ENCODE data around the gene SCN1B.

The SCN1B gene

GRCh38 chr19:34999498-35000337 lies 30.6 kb upstream of the SCN1B start, which contains the start of gene GRAMD1A (continued):
- peak; percentile 83 for TF ChIP-seq ZFP69B (tag by site-specific recombination; IDR thresholded peaks at IDR 0.05)
- no peak for TF ChIP-seq ZNF140 (tag by site-specific recombination; IDR thresholded peaks at IDR 0.05)
- no peak for TF ChIP-seq ZNF837 (tag by site-specific recombination; IDR thresholded peaks at IDR 0.05)
- peak; percentile 68; the same call in 1 of the 2 replicates for TF ChIP-seq ZNF843 (tag by site-specific recombination; IDR thresholded peaks at IDR 0.05)
- peak; percentile 79 for TF ChIP-seq ZNF341 (tag by site-specific recombination; IDR thresholded peaks at IDR 0.05; ENCODE audit: low read depth)
- no peak for TF ChIP-seq HOXD13 (CRISPR knock-in tag; IDR thresholded peaks at IDR 0.05; ENCODE audit: borderline replicate concordance)
- peak; percentile 60; the same call in 1 of the 2 replicates for TF ChIP-seq OVOL3 (tag by site-specific recombination; IDR thresholded peaks at IDR 0.05)
- no peak for TF ChIP-seq ATF2 (tag by site-specific recombination; IDR thresholded peaks at IDR 0.05; ENCODE audit: low read depth)
- TF ChIP-seq TCF7L2 (IDR thresholded peaks at IDR 0.05; ENCODE audit: borderline replicate concordance, low read depth, low read length), result no peak
- TF ChIP-seq ZNF398 (tag by site-specific recombination; IDR thresholded peaks at IDR 0.05), result peak; percentile 95
- peak; percentile 43 for TF ChIP-seq INSM2 (tag by site-specific recombination; IDR thresholded peaks at IDR 0.05)
- TF ChIP-seq ZNF174 (tag by site-specific recombination; IDR thresholded peaks at IDR 0.05), result no peak
- TF ChIP-seq ZNF221 (tag by site-specific recombination; IDR thresholded peaks at IDR 0.05; ENCODE audit: borderline replicate concordance), result no peak
- no peak for TF ChIP-seq ZNF155 (tag by site-specific recombination; IDR thresholded peaks at IDR 0.05)
- peak; percentile 18; the same call in 1 of the 2 replicates for TF ChIP-seq ZNF266 (tag by site-specific recombination; IDR thresholded peaks at IDR 0.05; ENCODE audit: low read depth)
- 0 out of 2 replicates have a peak, but pooled peaks have one; percentile 18 for TF ChIP-seq ZNF645 (tag by site-specific recombination; IDR thresholded peaks at IDR 0.05)
- no peak for TF ChIP-seq ZNF362 (tag by site-specific recombination; IDR thresholded peaks at IDR 0.05)
- no peak for TF ChIP-seq ZNF544 (tag by site-specific recombination; IDR thresholded peaks at IDR 0.05)
- TF ChIP-seq ZNF510 (tag by site-specific recombination; IDR thresholded peaks at IDR 0.05; ENCODE audit: insufficient replicate concordance), result no peak
- TF ChIP-seq ZNF580 (tag by site-specific recombination; IDR thresholded peaks at IDR 0.05), result peak; percentile 79
- TF ChIP-seq ZNF626 (tag by site-specific recombination; IDR thresholded peaks at IDR 0.05), result no peak
- TF ChIP-seq ZNF488 (tag by site-specific recombination; IDR thresholded peaks at IDR 0.05), result 0 out of 2 replicates have a peak, but pooled peaks have one; percentile 12
- no peak for TF ChIP-seq ZNF768 (tag by site-specific recombination; IDR thresholded peaks at IDR 0.05)
- no peak for TF ChIP-seq SETDB1 (IDR thresholded peaks at IDR 0.05; ENCODE audit: insufficient read length, low read length)
- TF ChIP-seq ZNF2 (tag by site-specific recombination; IDR thresholded peaks at IDR 0.05), result peak; percentile 87
- TF ChIP-seq YY1 (tag by site-specific recombination; IDR thresholded peaks at IDR 0.05), result peak; percentile 60
- peak; percentile 78 for TF ChIP-seq SP2 (tag by site-specific recombination; IDR thresholded peaks at IDR 0.05)
- TF ChIP-seq ZNF18 (tag by site-specific recombination; IDR thresholded peaks at IDR 0.05), result peak; percentile 34; the same call in 1 of the 2 replicates
- no peak for TF ChIP-seq ZNF701 (tag by site-specific recombination; IDR thresholded peaks at IDR 0.05)
- no peak for TF ChIP-seq ZNF112 (tag by site-specific recombination; IDR thresholded peaks at IDR 0.05)

Data from HEK293 (cell line).